Measurements from ENCODE around the gene SRRM5.
"Not testable (repeated sequence)": the region's sequence is repeated elsewhere in the genome, so short reads cannot be mapped to it uniquely, and the experiment has no call there.

SRRM5 gene, protein sequence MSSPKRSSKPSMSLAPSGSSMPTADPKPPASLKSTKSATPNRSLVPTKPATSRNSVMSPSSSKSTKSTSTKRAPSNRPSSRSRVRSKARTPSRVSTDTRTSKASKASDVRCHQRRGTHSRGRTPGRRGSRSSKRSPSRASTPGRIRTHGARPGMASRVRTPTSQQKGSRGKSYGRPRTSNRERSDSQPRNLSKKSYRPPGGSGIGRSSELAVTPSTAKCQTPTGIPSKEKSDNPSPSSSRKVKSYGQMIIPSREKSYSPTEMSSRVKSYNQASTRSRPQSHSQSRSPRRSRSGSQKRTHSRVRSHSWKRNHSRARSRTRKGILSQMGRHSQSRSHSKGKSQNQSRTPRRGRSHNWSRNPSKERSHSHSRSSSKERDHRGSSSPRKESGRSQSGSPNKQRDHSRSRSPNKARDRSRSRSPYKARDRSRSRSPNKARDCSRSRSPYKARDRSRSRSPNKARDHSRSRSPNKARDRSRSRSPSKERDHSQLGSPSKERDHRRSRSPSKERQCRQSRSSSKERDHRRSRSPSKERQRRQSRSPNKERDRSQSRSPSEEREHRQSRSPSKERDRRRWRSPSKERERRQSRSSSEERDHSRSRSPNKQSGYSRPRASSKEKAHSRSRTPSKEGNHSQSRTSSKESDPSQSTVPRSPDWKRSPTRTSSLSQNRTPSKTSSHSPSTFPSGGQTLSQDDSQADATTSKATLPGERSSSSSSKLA

DNA sequence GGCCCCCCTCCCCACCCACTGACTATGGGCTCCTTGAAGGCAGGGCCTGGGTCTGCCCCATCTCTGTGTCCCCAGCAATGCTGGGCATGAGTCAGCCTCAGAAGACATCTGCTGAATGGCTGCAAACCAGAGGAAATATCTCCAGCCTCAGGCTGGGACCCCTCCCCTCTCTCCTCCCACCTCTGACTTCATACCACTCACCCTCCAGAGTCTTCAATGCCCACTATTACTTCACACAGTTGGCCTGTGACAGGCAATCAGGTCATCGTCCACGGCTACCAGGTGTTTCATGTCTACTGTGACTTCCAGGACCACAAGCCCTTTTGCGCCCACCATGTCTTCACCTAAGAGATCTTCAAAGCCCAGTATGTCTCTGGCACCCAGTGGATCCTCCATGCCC lies at the start of gene SRRM5:
Gene SRRM5, plus strand, starts transcription at position 301 of the 400 bp plus-strand sequence. Its CDS starts 34 bp downstream, at position 335.
- no peak for DNase-seq

- DNase-seq, result no peak
Measured at GRCh38 chr19:43562226-43562697, 49.6 kb upstream of the SRRM5 start.

GRCh38 chr19:43562698-43563241 lies 49.1 kb upstream of the SRRM5 start:
- peak; percentile 43 for DNase-seq

DNA sequence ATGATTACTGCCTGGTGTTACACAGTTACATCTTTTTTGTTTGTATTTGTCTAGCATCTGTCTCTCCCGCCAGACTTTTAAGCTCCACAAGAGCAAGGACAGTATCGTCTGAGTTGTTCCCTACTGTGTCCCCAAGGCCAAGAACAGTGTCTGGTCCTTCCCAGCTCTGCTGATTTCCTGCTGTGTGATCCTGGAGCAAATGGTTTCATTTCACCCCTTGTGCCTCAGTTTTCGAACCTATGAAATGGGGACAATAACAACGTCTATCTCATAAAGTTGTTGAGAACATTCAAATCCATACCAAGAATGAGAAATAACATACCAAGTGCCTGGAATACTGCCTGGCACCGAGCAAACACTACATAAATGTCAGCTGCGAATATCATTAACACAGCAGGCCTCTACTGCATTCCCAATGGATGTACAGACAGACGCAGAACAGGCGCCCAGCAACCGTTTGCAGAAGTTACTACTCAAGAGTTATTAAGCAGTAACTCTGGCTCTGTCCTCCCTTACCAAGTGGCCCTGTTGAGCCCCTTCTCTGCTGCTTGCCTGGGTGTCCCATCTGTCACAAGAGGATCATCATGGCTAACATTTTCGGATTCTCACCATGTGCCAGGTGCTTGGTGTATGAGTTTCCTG lies 48.0 kb upstream of the SRRM5 start:
- no peak for DNase-seq

GRCh38 chr19:43564800-43565199 lies 47.1 kb upstream of the SRRM5 start:
- no peak for DNase-seq

DNA sequence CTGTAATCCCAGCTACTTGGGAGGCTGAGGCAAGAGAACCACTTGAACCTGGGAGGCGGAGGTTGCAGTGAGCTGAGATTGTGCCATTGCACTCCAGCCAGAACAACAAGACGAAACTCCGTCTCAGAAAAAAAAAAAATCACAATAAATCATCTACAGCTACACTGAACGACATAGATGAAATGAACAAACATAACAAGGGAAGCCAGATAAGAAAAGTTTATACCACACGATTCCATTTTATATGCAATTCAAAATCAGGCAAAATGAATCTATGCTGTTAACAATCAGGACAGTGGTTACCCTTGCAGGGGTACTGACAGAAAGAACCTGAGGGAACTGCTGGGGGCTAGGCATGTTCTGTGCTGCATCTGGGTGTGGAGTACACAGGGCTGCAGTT lies 42.2 kb upstream of the SRRM5 start:
- no peak for DNase-seq

GRCh38 chr19:43570174-43570791 lies 41.6 kb upstream of the SRRM5 start:
- no peak for DNase-seq

GRCh38 chr19:43572171-43572588 lies 39.7 kb upstream of the SRRM5 start:
- DNase-seq, result no peak

DNA sequence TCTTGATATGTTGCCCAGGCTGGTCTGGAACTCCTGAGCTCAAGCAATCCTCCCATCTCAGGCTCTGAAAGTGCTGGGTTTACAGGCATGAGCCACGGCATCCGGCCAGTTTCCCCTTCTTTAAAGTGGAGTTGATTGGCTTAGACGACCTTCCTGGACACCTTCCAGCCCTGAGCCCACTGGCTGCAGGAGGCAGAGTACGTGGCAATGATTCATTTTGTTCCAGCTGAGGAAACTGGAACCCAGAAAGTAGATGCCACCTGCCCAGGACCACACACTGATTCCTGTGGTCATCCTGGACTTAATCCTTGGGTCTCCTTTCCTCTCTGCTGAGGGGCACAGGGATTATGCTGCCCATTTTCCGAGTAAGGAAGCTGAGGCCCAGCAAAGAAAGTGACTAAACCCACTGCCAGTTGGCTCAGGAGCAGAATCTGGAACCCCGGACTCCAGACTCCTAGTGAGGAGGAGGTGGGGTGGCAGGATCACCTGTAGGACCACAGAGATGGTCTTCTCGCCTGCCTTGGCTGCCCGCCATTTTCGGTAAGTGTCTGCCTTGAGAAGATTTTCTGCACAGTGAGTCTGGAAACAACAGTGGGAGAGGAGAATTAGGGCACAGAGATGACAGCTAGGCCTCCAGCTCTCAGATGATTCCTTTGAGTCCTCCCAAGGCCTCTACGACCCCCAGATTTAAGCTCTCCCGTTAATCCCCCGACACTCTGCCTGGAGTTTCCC lies 37.3 kb upstream of the SRRM5 start:
- peak; percentile 41 for DNase-seq

DNA sequence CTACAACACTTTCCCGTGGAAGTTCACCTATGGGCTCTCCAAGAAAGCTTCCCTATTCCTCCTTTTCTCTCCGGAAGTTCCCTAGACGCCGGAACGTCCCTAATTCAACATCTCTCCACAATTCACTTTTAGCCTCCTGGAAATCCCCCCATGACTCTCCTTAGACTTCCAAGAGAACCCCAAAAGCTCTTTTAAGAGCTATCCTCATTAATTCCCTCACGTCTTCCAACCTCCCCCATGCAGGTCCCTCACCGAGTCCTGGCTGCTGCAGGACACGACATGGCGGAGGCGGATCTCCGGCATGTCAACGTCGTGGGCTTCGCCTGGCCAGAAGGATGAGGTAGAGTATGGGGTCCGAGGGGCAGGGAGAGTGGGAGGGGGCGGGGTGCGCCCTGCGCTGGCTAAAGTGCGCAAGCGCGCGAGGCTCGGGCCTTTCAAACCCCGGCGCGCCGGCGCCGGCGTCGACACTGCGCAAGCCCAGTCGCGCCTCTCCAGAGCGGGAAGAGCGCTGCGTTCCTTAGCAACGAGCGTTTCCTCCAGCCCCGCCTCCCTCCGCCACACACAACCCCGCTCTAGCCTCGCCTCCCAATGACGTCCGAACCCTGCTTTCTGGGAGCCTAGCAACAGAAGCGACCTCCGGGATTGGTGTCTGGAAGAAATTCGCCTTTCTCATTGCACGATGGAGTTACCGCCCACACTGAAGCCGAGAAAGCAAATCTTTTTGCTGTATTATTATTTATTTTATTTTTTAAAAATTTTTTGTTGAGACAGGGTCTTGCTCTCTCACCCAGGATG lies 36.5 kb upstream of the SRRM5 start, which contains the start of the genes PINLYP and XRCC1:
Gene PINLYP, plus strand, starts transcription at position 646 of the 795 bp plus-strand sequence. CDS start 1,391 bp downstream, outside the sequence.
Gene XRCC1, minus strand, starts transcription at position 372 of the 795 bp plus-strand sequence. Its CDS starts 69 bp downstream, at position 303.
- peak; percentile 96 for DNase-seq

DNA sequence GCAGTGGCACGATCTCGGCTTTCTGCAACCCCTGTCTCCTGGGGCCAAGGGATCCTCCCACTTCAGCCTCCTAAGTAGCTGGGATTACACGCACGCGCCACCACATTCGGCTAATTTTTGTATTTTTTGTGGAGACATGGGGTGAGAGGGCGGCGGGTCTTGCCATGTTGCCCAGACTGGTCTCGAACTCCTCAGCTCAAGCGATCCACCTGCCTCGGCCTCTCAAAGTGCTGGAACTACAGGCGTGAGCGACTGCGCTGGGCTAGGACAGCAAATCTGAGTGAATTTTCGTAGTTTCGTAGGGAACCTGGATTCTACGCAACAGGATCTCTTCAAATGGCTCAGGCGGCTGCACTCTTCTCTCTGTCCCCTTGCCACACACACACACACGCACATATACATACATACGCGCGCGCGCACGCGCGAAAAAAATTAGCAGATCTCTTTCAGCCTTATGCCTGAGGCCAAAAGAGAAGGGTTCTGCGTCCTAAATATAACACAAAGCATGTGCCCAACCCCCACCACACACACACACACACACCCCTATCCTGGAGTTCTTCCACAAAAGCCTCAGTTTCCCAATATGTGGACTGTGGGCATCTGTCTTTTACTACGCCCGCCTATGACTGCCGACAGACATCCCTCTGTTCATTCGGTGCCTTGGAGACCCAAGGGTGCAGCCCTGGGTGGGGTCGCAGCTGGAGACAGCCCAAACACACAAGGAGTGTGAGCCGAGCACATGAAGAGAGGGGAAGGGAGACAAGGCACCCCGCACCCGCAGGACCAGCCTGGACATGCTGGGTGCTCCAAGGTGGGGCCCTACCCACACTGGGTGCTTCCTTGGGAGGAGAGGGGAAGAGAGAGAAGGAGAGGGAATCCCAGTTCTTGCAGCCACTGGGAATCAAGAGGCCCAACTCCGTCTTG lies 35.7 kb upstream of the SRRM5 start:
- no peak for DNase-seq

DNA sequence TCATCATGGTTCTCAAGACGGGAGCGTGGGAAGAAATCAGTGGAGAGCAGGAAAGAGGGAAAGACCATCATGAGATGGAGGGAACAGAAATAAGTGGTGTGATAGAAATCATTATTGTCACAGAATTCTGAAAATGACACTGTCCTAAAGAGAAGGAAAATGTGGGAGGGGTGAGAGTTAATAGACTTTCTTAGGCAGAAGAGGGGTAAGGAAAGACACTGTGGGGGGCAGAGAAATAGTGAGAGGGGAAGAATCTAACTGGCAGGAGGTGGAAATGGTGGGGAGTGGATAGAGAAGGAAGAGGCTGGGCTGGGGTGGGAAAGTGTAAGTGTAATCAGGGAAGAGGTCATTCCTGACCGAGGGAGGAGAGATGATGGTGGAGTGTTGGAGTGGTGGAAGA lies 33.1 kb upstream of the SRRM5 start:
- no peak for DNase-seq

DNA sequence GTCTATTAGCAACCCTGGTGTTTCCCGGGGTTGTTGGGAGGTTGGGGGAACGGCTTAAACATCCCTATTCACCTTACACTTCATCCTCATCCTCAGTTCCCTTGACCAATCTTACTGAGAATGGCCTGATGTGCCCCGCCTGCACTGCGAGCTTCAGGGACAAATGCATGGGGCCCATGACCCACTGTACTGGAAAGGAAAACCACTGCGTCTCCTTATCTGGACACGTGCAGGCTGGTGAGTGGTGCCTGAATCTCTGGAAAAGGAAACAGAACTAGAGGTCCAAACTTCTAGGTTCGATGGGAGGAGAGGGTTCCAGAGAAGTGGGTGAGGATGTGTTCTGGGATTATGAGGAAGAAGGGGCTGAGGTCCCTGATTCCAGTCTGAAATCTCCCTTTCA lies 30.4 kb upstream of the SRRM5 start:
- DNase-seq, result no peak

DNA sequence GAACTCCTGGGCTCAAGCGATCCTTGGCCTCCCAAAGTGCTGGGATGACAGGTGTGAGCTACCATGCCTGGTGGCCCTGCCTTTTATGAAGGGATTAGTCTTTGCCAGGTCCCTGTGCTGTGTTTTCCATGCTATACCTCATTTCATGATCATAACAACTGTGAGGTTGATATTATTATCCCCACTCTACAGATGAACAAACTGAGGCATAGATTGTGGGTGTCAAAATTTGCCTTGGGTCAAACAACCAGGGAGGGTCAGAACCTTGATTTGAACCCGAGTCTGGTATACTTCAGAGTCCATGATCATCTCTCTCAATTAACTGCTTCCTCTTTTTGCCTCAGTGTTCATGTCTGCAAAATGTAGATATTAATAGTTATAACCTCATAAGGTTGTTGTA lies 29.4 kb upstream of the SRRM5 start:
- DNase-seq, result no peak

DNA sequence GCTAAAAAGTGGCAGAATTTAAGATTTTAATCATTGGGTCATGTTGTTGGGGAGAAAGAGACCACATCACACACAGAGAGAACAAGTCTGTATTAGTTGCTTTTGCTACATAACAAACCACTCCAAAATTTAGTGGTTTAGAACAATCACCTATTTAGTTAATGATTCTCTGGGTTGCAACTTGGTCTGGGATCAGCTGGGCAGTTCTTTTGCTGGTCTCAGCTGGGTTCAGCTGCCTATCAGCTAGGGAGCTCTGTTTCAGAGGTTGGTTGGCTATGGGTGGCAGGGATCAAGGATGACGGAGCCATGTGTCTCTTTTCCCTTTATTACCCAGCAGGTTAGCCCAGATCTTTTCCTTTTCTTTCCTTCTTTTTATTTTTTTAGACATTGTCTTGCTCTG lies 27.4 kb upstream of the SRRM5 start:
- peak; percentile 13 for DNase-seq

DNA sequence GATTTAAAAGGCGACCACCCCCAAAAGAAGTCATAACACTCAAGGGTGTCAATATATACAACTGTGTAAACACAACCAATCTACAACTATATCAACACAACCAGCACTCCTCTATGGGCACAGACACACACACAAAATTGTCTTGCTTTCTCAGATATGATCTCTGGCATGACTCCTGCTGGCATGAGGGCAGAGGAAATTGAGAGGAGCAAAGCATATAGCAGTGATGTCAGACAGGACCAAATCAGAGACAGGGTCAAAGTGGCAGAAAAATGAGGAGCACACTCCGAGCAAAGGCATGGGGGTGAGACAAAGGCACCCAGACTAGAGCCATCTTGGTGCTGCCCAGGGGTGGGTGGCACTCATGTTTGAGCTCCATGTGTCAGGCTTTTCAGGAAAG lies 25.5 kb upstream of the SRRM5 start:
- no peak for DNase-seq

GRCh38 chr19:43587029-43587428 lies 24.9 kb upstream of the SRRM5 start:
- DNase-seq, result not testable (repeated sequence)

GRCh38 chr19:43589277-43589676 lies 22.6 kb upstream of the SRRM5 start:
- no peak for DNase-seq

GRCh38 chr19:43589678-43590077 lies 22.2 kb upstream of the SRRM5 start:
- DNase-seq, result no peak
